Keratinocyte (primary cell): ENCODE measurements around the gene GHITM. TPM values are rescaled to one million over a fixed set of nuclear protein-coding genes. Genes with fewer than 3 reads are reported as not detected.

ENCODE experiments used
- DNase-seq: peaks from one replicate; pipeline ENCODE4 v3.0.0-alpha.2; 2011; ENCODE audit warnings: low read depth, missing footprints, low spot score
- FAIRE-seq: peaks from 2 replicates; lab custom pipeline; 2011; peaks lifted over from hg19 to GRCh38; lab: Jason Lieb, UNC
- H2AFZ ChIP-seq: 2 replicates; pipeline ENCODE4 v1.6.0; 2012; ENCODE audit warnings: low read length, control low read depth, inconsistent platforms; ENCODE audit not compliant: control insufficient read depth
- H3K27ac ChIP-seq: 2 replicates; pipeline ENCODE4 v1.5.1; 2011; ENCODE audit warnings: low read length; ENCODE audit not compliant: control insufficient read depth, insufficient read depth
- H3K27me3 ChIP-seq: 3 replicates; pipeline ENCODE4 v1.6.0; 2011; ENCODE audit warnings: low read length; ENCODE audit not compliant: control insufficient read depth, insufficient read depth; ENCODE audit errors: extremely low read depth
- H3K36me3 ChIP-seq, 2 experiments: 2 replicates in 1 of 2; 3 replicates in 1 of 2; pipeline ENCODE4 v1.5.1; 2011; ENCODE audit warnings: low read length in 2 of 2, mild to moderate bottlenecking in 1 of 2; ENCODE audit not compliant: control insufficient read depth in 2 of 2, insufficient read depth in 2 of 2; ENCODE audit errors: extremely low read depth in 1 of 2
- H3K4me1 ChIP-seq: 3 replicates; pipeline ENCODE4 v1.5.1; 2011; ENCODE audit warnings: low read length; ENCODE audit not compliant: control insufficient read depth, insufficient read depth; ENCODE audit errors: extremely low read depth
- H3K4me2 ChIP-seq: 3 replicates; pipeline ENCODE4 v1.6.0; 2011; ENCODE audit warnings: low read depth, low read length; ENCODE audit not compliant: control insufficient read depth, insufficient read depth; ENCODE audit errors: extremely low read depth
- H3K4me3 ChIP-seq, 3 experiments: fragments of 200-600 bp in 1 of 3; sonication (generic) in 1 of 3; 2 replicates in 2 of 3; 3 replicates in 1 of 3; pipeline ENCODE4 v1.5.1; 2011 to 2016; ENCODE audit warnings: low read length in 3 of 3, mild to moderate bottlenecking in 3 of 3, control low read depth in 2 of 3, inconsistent platforms in 1 of 3, low read depth in 1 of 3, mixed read lengths in 1 of 3, mixed run types in 1 of 3, moderate library complexity in 1 of 3; ENCODE audit not compliant: control insufficient read depth in 2 of 3, insufficient read depth in 2 of 3; ENCODE audit errors: extremely low read depth in 1 of 3
- H3K79me2 ChIP-seq: 2 replicates; pipeline ENCODE4 v1.6.0; 2012; ENCODE audit warnings: low read length; ENCODE audit not compliant: control insufficient read depth, insufficient read depth
- H3K9ac ChIP-seq: 3 replicates; pipeline ENCODE4 v1.6.0; 2011; ENCODE audit warnings: low read length; ENCODE audit not compliant: control insufficient read depth, insufficient read depth; ENCODE audit errors: extremely low read depth
- H3K9me1 ChIP-seq: 3 replicates; pipeline ENCODE4 v1.6.0; 2011; ENCODE audit warnings: low read length; ENCODE audit not compliant: control insufficient read depth, insufficient read depth; ENCODE audit errors: extremely low read depth
- H3K9me3 ChIP-seq: 2 replicates; pipeline ENCODE4 v1.5.1; 2012; ENCODE audit warnings: low read depth, low read length; ENCODE audit not compliant: control insufficient read depth
- H4K20me1 ChIP-seq: 3 replicates; pipeline ENCODE4 v1.6.0; 2011; ENCODE audit warnings: low read length; ENCODE audit not compliant: control insufficient read depth, insufficient read depth; ENCODE audit errors: extremely low read depth
- EZH2 ChIP-seq: IDR thresholded peaks from one replicate; pipeline ENCODE4 v1.6.1; 2012; ENCODE audit warnings: inconsistent platforms, mild to moderate bottlenecking, low read length, moderate library complexity
- dilution Hi-C: fragments of 300-500 bp; cut with MboI; formaldehyde crosslinking; loops from one replicate; pipeline ENCODE4 v1.7.0; 2020; ENCODE audit warnings: low sequenced_read_pairs; ENCODE audit not compliant: extremely low pct_ligation_motif_present
- polyA plus RNA-seq, 5 experiments: library from polyadenylated mRNA; depleted of rRNA in 3 of 5; stranded (reverse) in 3 of 5; stranded (forward) in 1 of 5; unstranded in 1 of 5; fragments of >200 nt; gene quantifications; 1 replicate in 1 of 5; 2 replicates in 3 of 5; 3 replicates in 1 of 5; pipeline versions ENCODE4 v1.2.1 to v1.2.3, GENCODE V29; 2011 to 2012; ENCODE audit warnings: missing spikeins in 2 of 5, low read depth in 1 of 5, low replicate concordance in 1 of 5
- TF ChIP-seq, protein P1 (sequence below), 3 experiments: IDR thresholded peaks in 1 of 3; conservative IDR thresholded peaks in 1 of 3; optimal IDR thresholded peaks in 1 of 3; 2 replicates in 2 of 3; 3 replicates in 1 of 3; pipeline versions ENCODE3 to v1.5.1; 2011; ENCODE audit warnings: low read length in 3 of 3, mild to moderate bottlenecking in 3 of 3, moderate library complexity in 2 of 3, control low read depth in 1 of 3, inconsistent platforms in 1 of 3; ENCODE audit not compliant: insufficient read depth in 2 of 3; ENCODE audit errors: extremely low read depth in 1 of 3

Gene GHITM
- polyA plus RNA-seq, 1 donor (not counting 4 experiments of a cell fraction or from before 2014, with no cell fraction given): 214 TPM

DNA sequence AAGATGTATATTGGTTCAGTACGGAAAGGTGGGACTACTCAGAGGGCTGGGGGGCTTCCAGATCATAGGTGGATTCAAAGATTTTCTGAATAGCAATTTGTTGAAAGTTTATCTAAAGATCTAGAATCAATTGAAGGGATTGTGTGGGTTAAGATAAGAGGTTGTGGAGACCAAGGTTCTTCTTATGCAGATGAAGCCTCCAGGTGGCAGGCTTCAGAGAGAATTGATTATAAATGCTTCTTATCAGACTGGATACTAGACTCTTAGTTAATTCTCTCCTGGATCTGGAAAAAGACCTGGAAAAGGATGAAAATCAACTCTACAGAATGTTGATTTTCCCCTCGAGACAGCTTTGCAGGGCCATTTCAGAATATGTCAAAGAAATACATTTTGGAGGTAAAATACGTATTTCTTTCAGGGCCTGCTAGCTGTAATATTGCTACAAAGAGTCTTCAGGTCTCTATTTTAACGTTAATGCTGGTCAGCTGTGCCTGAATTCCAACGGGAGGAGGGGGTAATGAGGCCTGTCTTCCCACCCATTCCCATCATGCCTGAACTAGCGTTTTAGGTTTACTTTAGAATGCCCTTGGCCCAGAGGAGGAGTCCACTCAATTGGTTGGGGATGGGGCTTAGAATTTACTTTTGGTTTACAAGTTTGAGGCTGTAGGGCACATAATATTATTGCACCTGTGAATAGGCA, 21.5 kb downstream of the GHITM start:
- dilution Hi-C loops: no loop called here
- DNase-seq (no peak), FAIRE-seq (peak; percentile 23)
- Histone ChIP-seq H3K9me3 (no peaks in the 10 kb centered on the region), H3K4me3 (no peak overlapping the region), H2AFZ (no peak overlapping the region), H4K20me1 (no peaks in the 10 kb centered on the region), H3K27ac (no peak overlapping the region), H3K4me2 (no peak overlapping the region), H3K9me1 (no peaks in the 10 kb centered on the region), H3K79me2 (no peaks in the 10 kb centered on the region), H3K36me3 (peaks cover 0 to 2% of the 10 kb centered on the region in 2 experiments), H3K27me3 (no peaks in the 10 kb centered on the region), H3K4me1 (peaks cover 3% of the 10 kb centered on the region), H3K9ac (no peak overlapping the region)
- no peak for TF ChIP-seq EZH2
- TF ChIP-seq, protein P1, sequence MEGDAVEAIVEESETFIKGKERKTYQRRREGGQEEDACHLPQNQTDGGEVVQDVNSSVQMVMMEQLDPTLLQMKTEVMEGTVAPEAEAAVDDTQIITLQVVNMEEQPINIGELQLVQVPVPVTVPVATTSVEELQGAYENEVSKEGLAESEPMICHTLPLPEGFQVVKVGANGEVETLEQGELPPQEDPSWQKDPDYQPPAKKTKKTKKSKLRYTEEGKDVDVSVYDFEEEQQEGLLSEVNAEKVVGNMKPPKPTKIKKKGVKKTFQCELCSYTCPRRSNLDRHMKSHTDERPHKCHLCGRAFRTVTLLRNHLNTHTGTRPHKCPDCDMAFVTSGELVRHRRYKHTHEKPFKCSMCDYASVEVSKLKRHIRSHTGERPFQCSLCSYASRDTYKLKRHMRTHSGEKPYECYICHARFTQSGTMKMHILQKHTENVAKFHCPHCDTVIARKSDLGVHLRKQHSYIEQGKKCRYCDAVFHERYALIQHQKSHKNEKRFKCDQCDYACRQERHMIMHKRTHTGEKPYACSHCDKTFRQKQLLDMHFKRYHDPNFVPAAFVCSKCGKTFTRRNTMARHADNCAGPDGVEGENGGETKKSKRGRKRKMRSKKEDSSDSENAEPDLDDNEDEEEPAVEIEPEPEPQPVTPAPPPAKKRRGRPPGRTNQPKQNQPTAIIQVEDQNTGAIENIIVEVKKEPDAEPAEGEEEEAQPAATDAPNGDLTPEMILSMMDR (optimal IDR thresholded peaks at IDR 0.05 in 1 of 3, IDR thresholded peaks at IDR 0.05 in 1 of 3, conservative IDR thresholded peaks at IDR 0.05 in 1 of 3; ENCODE audit: extremely low read depth in 1 of 3, insufficient read depth in 2 of 3, low read length in 3 of 3): peak in 1 of 3 experiments; percentile 25

DNA sequence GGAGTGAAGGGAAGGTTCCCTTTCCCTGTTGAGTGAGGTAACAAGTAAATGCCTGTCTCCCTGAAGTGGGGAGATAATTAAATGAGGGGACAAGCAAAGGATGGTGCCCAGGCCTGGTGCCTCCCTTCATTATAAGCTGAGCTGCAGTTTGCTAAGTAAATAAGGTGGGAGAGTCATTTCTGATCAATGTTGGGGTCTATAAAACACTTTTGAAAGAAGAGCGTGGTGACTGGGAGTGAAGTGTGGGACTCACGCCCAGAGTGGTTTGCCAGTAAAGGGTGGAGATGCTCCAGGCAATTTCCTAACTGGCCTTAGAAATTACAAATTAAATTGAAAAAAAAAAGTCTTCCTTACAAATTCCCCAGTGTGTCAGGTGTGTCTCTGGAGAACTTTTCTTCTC, 24.7 kb downstream of the GHITM start:
- FAIRE-seq (no peak), DNase-seq (no peak)
- Histone ChIP-seq H2AFZ (no peak overlapping the region), H3K4me3 (no peak overlapping the region), H4K20me1 (no peaks in the 10 kb centered on the region), H3K27me3 (no peaks in the 10 kb centered on the region), H3K9me1 (no peaks in the 10 kb centered on the region), H3K27ac (no peak overlapping the region), H3K9me3 (no peaks in the 10 kb centered on the region), H3K4me2 (no peak overlapping the region), H3K4me1 (peaks cover 3% of the 10 kb centered on the region), H3K36me3 (peaks cover 0 to 4% of the 10 kb centered on the region in 2 experiments), H3K9ac (no peak overlapping the region), H3K79me2 (no peaks in the 10 kb centered on the region)
- TF ChIP-seq EZH2: no peak
- TF ChIP-seq, protein P1 (optimal IDR thresholded peaks at IDR 0.05 in 1 of 3, IDR thresholded peaks at IDR 0.05 in 1 of 3, conservative IDR thresholded peaks at IDR 0.05 in 1 of 3; ENCODE audit: extremely low read depth in 1 of 3, insufficient read depth in 2 of 3, low read length in 3 of 3): no peak
- dilution Hi-C loops: no loop called here
